ENCODE data around the gene PPP2R3C.
"Not testable (repeated sequence)": the region's sequence is repeated elsewhere in the genome, so short reads cannot be mapped to it uniquely, and the experiment has no call there.

Gene PPP2R3C

GRCh38 chr14:35123388-35123703 is 1.6 kb upstream of the PPP2R3C start:
- DNase-seq, result no peak

GRCh38 chr14:35122696-35123387 is 1.1 kb upstream of the PPP2R3C start:
- DNase-seq, result no peak

DNA sequence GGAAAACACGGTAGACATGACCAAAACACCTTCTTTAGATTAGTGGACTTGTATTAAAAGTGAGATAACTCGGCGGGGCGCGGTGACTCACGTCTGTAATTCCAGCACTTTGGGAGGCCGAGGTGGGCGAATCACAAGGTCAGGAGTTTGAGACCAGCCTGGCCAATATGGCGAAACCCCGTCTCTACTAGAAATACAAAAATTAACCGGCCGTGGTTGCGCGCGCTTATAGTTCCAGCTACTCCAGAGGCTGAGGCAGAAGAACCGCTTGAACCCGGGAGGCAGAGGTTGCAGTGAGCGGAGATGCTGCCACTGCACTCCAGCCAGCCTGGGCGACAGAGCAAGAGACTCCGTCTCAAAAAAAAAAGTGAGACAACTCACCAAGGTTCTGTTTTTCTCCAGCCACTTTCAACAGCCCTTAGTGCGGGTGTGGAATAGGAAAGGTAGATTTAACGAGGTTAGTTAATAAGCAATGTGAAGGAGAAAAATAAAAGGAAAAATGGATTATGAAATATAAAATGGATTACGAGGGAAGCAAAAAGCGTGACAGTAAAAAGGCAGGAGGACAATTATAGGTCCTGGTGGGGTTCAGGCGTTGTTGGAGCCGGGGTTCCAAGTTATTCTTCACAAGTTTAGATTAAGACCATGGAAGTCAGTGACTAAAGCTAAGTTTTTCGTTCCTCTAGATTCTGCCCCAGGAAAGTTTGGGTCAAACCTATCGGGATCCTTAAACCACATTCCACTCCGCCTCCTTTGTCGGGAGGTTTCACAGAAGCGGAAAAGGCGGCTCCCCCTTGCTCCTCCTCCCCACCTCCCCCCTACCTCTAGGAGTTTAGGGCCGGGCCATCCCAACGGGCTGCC is 534 bp downstream of the PPP2R3C start:
- DNase-seq, result no peak

DNA sequence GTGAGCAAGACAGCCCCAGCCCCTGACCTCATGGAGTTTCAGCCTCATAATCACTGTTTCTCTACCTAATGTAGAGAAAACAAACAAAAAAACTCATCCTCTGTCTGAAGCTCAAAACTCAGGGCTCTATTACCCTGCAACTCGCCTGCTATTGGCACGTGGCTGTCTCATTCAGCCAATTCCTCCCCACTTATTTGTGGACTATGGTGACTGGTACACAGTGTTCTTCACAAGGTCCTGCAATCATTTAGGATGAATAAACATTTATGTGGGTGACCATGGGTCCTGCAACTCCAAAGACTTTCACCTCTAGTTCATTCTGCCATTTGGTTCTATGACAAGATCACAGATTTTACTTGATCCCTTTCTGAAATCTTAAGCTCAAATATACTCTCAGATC is 4.7 kb downstream of the PPP2R3C start:
- no peak for DNase-seq

GRCh38 chr14:35116242-35116641 is 5.5 kb downstream of the PPP2R3C start:
- DNase-seq, result no peak

DNA sequence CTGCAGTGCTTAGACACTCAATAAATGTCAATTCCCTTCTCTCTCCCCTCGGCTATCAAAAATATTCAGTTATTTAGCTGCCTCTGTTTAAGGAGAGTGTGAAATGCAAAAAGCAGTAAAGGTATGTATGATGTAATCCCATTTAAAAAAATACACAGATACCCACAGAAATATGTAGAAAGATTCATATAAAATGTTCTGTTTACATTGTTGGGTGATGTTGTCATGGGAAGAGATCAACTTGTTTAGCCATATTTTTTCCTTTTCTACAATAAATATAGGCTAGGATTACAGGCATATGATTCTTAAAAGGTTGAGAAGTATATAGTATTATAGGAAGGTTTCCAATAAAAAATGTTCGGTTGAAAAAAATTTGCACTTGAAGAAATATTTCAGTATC is 7.8 kb downstream of the PPP2R3C start:
- DNase-seq, result no peak

DNA sequence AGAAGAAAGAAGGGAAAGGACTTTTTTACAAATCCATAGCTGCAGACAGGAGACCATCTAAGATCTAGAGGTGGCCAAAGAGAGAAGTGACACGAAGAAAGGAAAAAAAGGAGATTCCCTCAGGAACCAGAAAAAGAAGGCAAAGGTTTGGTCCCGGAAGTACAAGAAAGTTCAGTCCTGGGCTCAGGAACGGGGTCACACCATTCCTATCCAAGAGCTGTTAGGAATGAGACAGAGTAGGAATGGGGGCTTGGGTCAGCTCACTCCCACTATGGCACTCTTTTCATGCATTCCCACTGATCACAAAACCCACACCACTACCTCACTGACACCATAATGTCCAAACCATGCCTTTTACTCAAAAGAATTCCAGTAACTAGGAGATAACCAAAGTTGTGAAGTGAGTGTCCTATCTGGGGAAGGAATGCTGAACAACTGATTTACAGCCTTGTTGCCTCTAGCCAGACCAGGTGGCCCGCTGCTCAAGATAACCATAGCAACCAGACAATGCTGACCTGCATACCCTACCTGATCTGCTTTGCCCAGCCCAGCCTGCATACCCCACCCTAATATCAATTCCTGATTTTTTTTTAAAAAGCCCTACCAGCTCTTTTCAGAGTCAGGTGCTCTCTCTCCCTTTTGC is 8.4 kb downstream of the PPP2R3C start:
- no peak for DNase-seq

GRCh38 chr14:35112641-35113040 is 9.1 kb downstream of the PPP2R3C start:
- DNase-seq, result no peak

GRCh38 chr14:35107866-35108265 is 13.9 kb downstream of the PPP2R3C start:
- no peak for DNase-seq

DNA sequence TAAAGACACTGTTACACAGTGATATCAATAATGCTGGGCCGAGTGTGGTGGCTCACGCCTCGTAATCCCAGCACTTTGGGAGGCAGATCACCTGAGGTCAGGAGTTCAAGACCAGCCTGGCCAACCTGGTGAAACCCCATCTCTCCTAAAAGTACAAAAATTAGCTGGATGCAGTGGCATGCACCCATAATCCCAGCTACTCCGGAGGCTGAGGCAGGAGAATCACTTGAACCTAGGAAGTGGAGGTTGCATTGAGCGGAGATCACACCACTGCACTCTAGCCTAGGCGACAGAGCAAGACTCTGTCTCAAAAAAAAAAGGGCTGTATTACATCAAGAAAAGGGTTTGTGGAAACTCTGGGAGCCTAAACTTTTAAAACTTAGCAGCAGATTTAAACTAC is 27.1 kb downstream of the PPP2R3C start:
- not testable (repeated sequence) for DNase-seq

DNA sequence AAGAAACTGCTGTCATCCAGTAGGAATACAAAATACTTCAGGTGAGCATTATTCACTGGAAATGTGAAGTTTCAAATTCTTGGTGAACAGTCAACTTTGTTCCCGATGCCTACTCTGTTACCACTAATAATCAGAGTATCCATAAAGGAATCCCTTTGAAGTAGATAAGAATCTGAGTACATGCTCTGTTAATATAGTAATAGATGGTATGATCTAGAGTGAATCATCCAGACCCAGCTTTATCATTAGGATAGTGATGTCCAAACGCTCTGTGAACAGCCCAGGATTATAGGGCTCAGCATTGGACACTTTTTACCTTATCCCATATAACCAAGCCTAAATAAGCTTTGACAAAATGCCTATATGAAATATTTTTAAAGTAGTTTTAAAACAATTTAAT is 33.3 kb downstream of the PPP2R3C start:
- DNase-seq, result no peak

GRCh38 chr14:35085441-35085840 is 36.3 kb downstream of the PPP2R3C start:
- no peak for DNase-seq

DNA sequence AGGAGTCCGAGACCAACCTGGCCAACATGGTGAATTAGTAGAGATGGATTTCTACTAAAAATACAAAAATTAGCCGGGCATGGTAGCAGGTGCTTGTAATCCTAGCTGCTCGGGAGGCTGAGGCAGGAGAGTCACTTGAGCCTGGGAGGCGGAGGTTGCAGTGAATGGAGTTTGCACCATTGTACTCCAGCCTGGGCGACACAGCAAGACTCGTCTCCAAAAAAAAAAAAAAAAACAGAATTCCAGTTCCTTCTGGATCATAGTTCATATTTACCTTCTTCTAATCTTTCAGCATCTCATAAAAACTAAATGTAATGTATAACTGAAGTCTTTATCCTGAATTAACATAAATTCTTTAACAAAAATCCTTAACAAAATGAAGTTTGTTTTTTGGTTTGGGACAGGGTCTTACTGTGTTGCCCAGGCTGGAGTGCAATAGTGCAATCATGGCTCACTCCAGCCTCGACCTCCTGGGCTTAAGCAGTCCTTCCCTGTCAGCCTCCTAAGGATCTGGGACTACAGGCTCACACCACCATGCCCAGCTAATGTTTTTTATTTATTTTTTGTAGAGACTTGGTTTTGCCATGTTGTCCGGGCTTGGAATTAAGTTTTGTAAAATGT is 38.1 kb downstream of the PPP2R3C start:
- DNase-seq, result no peak

- no peak for DNase-seq
Observed at GRCh38 chr14:35079742-35080141, 42.0 kb downstream of the PPP2R3C start.

DNA sequence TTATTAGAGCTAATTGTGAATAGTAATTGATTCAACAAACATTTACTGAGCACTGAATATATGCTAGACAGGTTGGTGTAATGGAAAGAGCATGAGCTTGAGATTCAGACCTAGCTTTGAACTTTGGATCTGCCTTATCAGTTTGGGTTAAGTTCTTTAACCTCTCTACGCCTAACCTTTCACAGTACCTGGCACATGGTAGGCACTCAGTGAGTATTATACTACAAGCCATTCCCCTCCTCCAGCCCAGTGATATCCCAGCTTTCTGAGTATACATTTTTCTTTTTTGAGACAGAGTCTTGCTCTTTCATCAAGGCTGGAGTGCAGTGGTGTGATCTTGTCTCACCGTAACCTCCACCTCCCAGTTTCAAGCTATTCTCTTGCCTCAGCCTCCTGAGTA is 43.7 kb downstream of the PPP2R3C start:
- DNase-seq, result no peak

GRCh38 chr14:35073486-35073885 is 48.3 kb downstream of the PPP2R3C start:
- no peak for DNase-seq

- no peak for DNase-seq
Observed at GRCh38 chr14:35072226-35072625, 49.6 kb downstream of the PPP2R3C start.

DNA sequence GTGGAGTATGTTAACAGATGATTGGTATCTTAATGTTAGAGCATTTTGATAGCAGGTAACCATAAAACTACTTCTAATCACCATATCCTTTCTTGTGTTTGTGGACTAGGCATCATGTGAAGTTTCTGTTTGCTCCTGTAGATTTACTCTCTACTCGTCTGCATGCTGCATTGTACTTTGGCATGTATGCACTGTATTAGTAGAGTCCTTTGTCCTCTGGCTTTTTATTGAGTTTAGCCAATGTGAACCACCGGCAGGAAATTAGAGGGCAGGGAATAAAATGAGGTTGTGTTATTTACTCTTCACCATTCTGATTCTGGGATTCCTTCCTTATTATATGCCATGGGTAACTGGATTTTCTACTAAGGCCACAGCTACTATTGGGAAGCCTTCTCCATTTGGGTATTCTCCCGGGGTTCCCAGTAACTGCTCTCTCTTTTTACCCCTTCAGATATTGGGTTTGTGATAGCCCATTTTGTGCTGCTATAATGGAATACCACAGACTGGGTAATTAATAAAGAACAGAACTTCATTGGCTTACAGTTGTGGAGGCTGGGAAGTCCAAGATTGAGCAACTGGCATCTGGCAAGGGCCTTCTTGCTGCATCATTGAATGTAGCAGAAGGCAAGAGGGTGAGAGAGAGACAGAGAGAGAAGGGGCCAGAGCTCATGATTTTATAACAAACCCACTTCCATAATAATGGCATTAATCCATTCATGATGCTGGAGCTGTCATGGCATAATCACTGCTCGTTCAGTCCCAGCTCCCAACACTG is 53.4 kb downstream of the PPP2R3C start:
- no peak for DNase-seq

DNA sequence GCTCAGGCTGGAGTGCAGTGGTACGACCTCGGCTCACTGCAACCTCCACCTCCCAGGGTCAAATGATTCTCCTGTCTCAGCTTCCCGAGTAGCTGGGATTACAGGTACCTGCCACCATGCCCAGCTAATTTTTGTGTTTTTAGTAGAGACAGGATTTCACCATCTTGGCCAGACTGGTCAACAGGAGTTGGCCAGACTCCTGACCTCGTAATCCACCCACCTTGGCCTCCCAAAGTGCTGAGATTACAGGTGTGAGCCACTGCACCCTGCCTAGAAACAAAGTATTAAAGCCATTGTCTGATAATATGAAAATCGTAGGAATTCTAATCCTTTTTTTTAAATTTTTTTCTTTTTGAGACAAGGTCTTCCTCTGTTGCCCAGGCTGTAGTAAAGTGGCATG is 56.1 kb downstream of the PPP2R3C start:
- DNase-seq, result not testable (repeated sequence)

DNA sequence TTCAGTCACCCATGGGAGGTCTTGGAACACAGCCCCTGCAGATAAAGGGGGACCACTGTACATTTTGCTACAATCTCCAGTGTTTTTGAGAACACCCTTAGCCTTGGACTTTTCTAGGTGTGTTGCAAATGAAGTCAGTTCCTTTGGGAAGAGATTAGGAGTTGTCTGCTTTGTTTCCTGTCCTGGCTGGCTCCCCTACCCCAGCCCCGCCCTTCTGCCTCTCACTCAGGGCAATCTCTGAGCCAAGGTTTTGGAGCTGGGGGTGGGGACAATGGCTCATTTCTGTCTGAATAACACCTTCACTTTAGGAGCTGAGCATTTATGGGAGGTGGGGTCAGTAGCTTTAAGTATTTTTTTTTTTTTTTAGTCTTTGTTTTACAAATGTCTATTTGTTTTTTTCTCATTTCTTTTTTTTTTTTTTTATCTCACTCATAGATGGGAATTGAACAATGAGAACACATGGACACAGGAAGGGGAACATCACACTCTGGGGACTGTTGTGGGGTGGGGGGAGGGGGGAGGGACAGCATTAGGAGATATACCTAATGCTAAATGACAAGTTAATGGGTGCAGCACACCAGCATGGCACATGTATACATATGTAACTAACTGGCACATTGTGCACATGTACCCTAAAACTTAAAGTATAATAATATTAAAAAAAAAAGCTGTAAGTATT is 60.5 kb downstream of the PPP2R3C start:
- not testable (repeated sequence) for DNase-seq

DNA sequence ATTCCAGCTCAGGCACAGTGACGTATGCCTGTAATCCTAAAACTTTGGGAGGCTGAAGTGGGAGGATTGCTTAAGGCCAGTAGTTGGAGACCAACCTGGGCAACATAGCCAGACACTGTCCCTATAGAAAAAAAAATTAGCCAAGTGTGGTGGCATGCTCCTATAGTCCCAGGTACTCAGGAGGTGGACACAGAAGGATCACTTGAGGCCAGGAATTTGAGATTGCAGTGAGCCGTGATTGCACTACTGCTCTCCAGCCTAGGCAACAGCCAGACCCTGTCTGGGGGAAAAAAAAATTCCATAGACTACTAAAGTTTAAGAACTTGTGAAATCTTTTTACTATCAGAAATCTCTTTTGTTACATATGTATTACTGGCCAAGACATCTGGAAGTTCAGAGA is 69.2 kb downstream of the PPP2R3C start:
- DNase-seq, result no peak

GRCh38 chr14:35051796-35052195 is 70.0 kb downstream of the PPP2R3C start:
- DNase-seq, result no peak
